GM18519 (cell line): ENCODE measurements around the gene PER2.

ENCODE experiments used
- ATAC-seq: cut with Tn5 transposase; IDR thresholded peaks from one replicate; pipeline ENCODE4 v1.9.1; 2021; ENCODE audit warnings: mild to moderate bottlenecking, moderate library complexity; ENCODE audit not compliant: unreplicated experiment, low FRiP score

PER2 gene

GRCh38 chr2:238271061-238271554 lies 17.3 kb downstream of the PER2 start:
- ATAC-seq: no peak

- ATAC-seq: no peak
These were observed 17.8 kb downstream of the PER2 start for GRCh38 chr2:238270606-238271005.

- ATAC-seq: no peak
These were observed 18.7 kb downstream of the PER2 start for GRCh38 chr2:238269741-238270140.

GRCh38 chr2:238267884-238268680 lies 20.3 kb downstream of the PER2 start:
- ATAC-seq: no peak

- ATAC-seq: no peak
These were observed 21.1 kb downstream of the PER2 start for GRCh38 chr2:238267341-238267710.

- ATAC-seq: no peak
These were observed 22.8 kb downstream of the PER2 start for GRCh38 chr2:238265605-238266004.

- ATAC-seq: no peak
These were observed 24.3 kb downstream of the PER2 start for GRCh38 chr2:238264072-238264460.

GRCh38 chr2:238263204-238264071 lies 25.0 kb downstream of the PER2 start:
- no peak for ATAC-seq

GRCh38 chr2:238262496-238263122 lies 25.8 kb downstream of the PER2 start:
- no peak for ATAC-seq

GRCh38 chr2:238261718-238262375 lies 26.6 kb downstream of the PER2 start:
- no peak for ATAC-seq

- no peak for ATAC-seq
These were observed 27.5 kb downstream of the PER2 start for GRCh38 chr2:238260883-238261282.

- ATAC-seq: no peak
These were observed 29.1 kb downstream of the PER2 start for GRCh38 chr2:238259061-238260020.

- no peak for ATAC-seq
These were observed 30.4 kb downstream of the PER2 start for GRCh38 chr2:238257786-238258700.

- no peak for ATAC-seq
These were observed 31.8 kb downstream of the PER2 start for GRCh38 chr2:238256594-238257104.

GRCh38 chr2:238256111-238256510 lies 32.3 kb downstream of the PER2 start:
- ATAC-seq: no peak

GRCh38 chr2:238255636-238256035 lies 32.8 kb downstream of the PER2 start:
- no peak for ATAC-seq

- no peak for ATAC-seq
These were observed 33.3 kb downstream of the PER2 start for GRCh38 chr2:238255151-238255551.

GRCh38 chr2:238254095-238254723 lies 34.2 kb downstream of the PER2 start:
- no peak for ATAC-seq
